HepG2 (cell line): ENCODE data around the gene CSNK2B. TPM values are rescaled to one million over a fixed set of nuclear protein-coding genes. Genes with fewer than 3 reads are reported as not detected.

Source experiments
- ATAC-seq: fragments of 200-7000 bp; cut with Tn5 transposase; 3 replicates; pipeline ENCODE4 v1.9.1; 2020; ENCODE audit warnings: mild to moderate bottlenecking, moderate library complexity
- BruUV-seq: library from RNA; stranded (reverse); fragments of 400-500 nt; replicated peaks from 2 replicates; lab custom pipeline; 2021; lab: Mats Ljungman, UMichigan
- CTCF ChIA-PET: fragments of 300-600 bp; formaldehyde crosslinking; extraction: SDS; loops from one replicate; lab custom pipeline; 2021; ENCODE audit warnings: low total read pairs, inconsistent platforms, low intra/inter-chr PET ratio; lab: Yijun Ruan, JAX
- POLR2A ChIA-PET: fragments of 350-600 bp; sonication (Branson Sonifier 250); formaldehyde crosslinking; loops from one replicate; lab custom pipeline; 2020; ENCODE audit warnings: antibody characterized with exemption, inconsistent platforms; lab: Yijun Ruan, JAX
- DNase-seq: peaks from one replicate; pipeline ENCODE4 v3.0.0-alpha.2; 2015; ENCODE audit warnings: low spot score
- FAIRE-seq: peaks from 3 replicates; lab custom pipeline; 2011; peaks lifted over from hg19 to GRCh38; lab: Jason Lieb, UNC
- H2AFZ ChIP-seq: one replicate; pipeline ENCODE4 v1.6.1; 2011; ENCODE audit warnings: low read length, inconsistent platforms
- H3K27ac ChIP-seq: fragments of 300-600 bp; 3 replicates; pipeline ENCODE4 v1.8.0; 2011; ENCODE audit warnings: mixed run types, mild to moderate bottlenecking, mixed read lengths, low read length, inconsistent platforms; ENCODE audit not compliant: insufficient read depth; ENCODE audit errors: extremely low read length
- H3K27me3 ChIP-seq, 2 experiments: fragments of 200-600 bp in 1 of 2; 2 replicates in 1 of 2; 3 replicates in 1 of 2; pipeline versions ENCODE4 v1.6.0 to v1.8.0; 2011; ENCODE audit warnings: low read length in 2 of 2, mild to moderate bottlenecking in 2 of 2, moderate library complexity in 2 of 2, inconsistent platforms in 1 of 2; ENCODE audit not compliant: insufficient read depth in 2 of 2, control insufficient read depth in 1 of 2
- H3K36me3 ChIP-seq, 2 experiments: fragments of 200-600 bp in 1 of 2; replicated peaks in 1 of 2; 2 replicates in 1 of 2; 3 replicates in 1 of 2; pipeline versions ENCODE4 v1.5.1 to v1.8.0; 2011; ENCODE audit warnings: low read length in 2 of 2, inconsistent platforms in 1 of 2; ENCODE audit not compliant: insufficient read depth in 2 of 2, control insufficient read depth in 1 of 2
- H3K4me1 ChIP-seq: 2 replicates; pipeline ENCODE4 v1.5.1; 2012; ENCODE audit warnings: low read length, inconsistent platforms; ENCODE audit not compliant: insufficient read depth
- H3K4me2 ChIP-seq: 2 replicates; pipeline ENCODE4 v1.6.0; 2011; ENCODE audit warnings: low read depth, low read length, inconsistent platforms
- H3K4me3 ChIP-seq, 3 experiments: fragments of 200-600 bp in 1 of 3; sonication (generic), shearing (Covaris generic) in 1 of 3; replicated peaks in 1 of 3; 2 replicates each; pipeline ENCODE4 v1.5.1; 2011 to 2016; ENCODE audit warnings: low read length in 3 of 3, inconsistent platforms in 2 of 3, low read depth in 2 of 3, mild to moderate bottlenecking in 2 of 3, control low read depth in 1 of 3, mixed read lengths in 1 of 3; ENCODE audit not compliant: insufficient read depth in 1 of 3
- H3K79me2 ChIP-seq: one replicate; pipeline ENCODE4 v1.6.1; 2011; ENCODE audit warnings: low read length, inconsistent platforms; ENCODE audit not compliant: insufficient read depth
- H3K9ac ChIP-seq: 2 replicates; pipeline ENCODE4 v1.6.0; 2011; ENCODE audit warnings: mild to moderate bottlenecking, low read depth, low read length, inconsistent platforms; ENCODE audit not compliant: insufficient read depth
- H3K9me3 ChIP-seq: 2 replicates; pipeline ENCODE4 v1.5.1; 2012; ENCODE audit warnings: mild to moderate bottlenecking, low read length
- H4K20me1 ChIP-seq: 2 replicates; pipeline ENCODE4 v1.6.0; 2011; ENCODE audit warnings: inconsistent platforms, mild to moderate bottlenecking, low read length, moderate library complexity; ENCODE audit not compliant: insufficient read depth
- HOXA7 ChIP-seq: sonication (generic); formaldehyde crosslinking; IDR thresholded peaks from 2 replicates; pipeline ENCODE4 v1.8.1; 2022; ENCODE audit warnings: mild to moderate bottlenecking, missing genetic modification reagents, moderate library complexity
- NBN ChIP-seq: fragments of 450-650 bp; conservative IDR thresholded peaks from 2 replicates; pipeline ENCODE4 v1.6.1; 2017
- NPAS2 ChIP-seq: sonication (generic); formaldehyde crosslinking; IDR thresholded peaks from 2 replicates; pipeline ENCODE4 v1.8.0; 2022; ENCODE audit warnings: mild to moderate bottlenecking, missing genetic modification reagents, borderline replicate concordance
- PHF20 ChIP-seq: sonication (generic); formaldehyde crosslinking; IDR thresholded peaks from 2 replicates; pipeline ENCODE4 v1.5.0; 2020; ENCODE audit warnings: mild to moderate bottlenecking, missing genetic modification reagents
- POLR2G ChIP-seq: fragments of 200-400 bp; formaldehyde crosslinking; IDR thresholded peaks from 2 replicates; pipeline ENCODE4 v1.6.1; 2018; ENCODE audit warnings: mild to moderate bottlenecking, low read depth, low read length, moderate library complexity
- RBM22 ChIP-seq: fragments of 200-400 bp; formaldehyde crosslinking; optimal IDR thresholded peaks from 2 replicates; pipeline ENCODE3; 2017; ENCODE audit warnings: mild to moderate bottlenecking, low read length, moderate library complexity
- RFXAP ChIP-seq: sonication (generic); formaldehyde crosslinking; IDR thresholded peaks from 2 replicates; pipeline ENCODE4 v1.4.0; 2020; ENCODE audit warnings: missing genetic modification reagents, borderline replicate concordance
- TEAD2 ChIP-seq: sonication (generic); formaldehyde crosslinking; IDR thresholded peaks from 2 replicates; pipeline ENCODE4 v1.9.0; 2021; ENCODE audit warnings: missing genetic modification reagents
- THAP11 ChIP-seq: IDR thresholded peaks from 2 replicates; pipeline ENCODE4 v1.6.1; 2016; ENCODE audit warnings: missing biosample characterization, missing genetic modification reagents
- ZNF20 ChIP-seq: sonication (generic); formaldehyde crosslinking; IDR thresholded peaks from 2 replicates; pipeline ENCODE4 v1.4.0; 2020; ENCODE audit warnings: mild to moderate bottlenecking, moderate library complexity, missing genetic modification reagents
- ZNF30 ChIP-seq: sonication (generic); formaldehyde crosslinking; IDR thresholded peaks from 2 replicates; pipeline ENCODE4 v1.5.0; 2020; ENCODE audit warnings: mild to moderate bottlenecking, missing genetic modification reagents
- ZNF567 ChIP-seq: sonication (generic); formaldehyde crosslinking; IDR thresholded peaks from 2 replicates; pipeline ENCODE4 v1.8.1; 2023; ENCODE audit warnings: mild to moderate bottlenecking, missing genetic modification reagents, borderline replicate concordance
- WGBS: methylation state at CpG from one replicate; pipeline ENCODE4 v1.1.6; 2017; ENCODE audit warnings: low lambda C conversion rate; 5-methylcytosine and 5-hydroxymethylcytosine counted together
- in situ Hi-C: cut with HindIII; loops from 2 replicates; pipeline ENCODE4 v1.10.0; 2017; ENCODE audit warnings: low pct_unique_long_range_greater_than_20kb; ENCODE audit not compliant: extremely low pct_ligation_motif_present
- intact Hi-C: fragments of 100-400 bp; cut with micrococcal nuclease; formaldehyde crosslinking; loops from one replicate; pipeline ENCODE4 v1.10.0; 2022; ENCODE audit not compliant: unreplicated experiment
- polyA plus RNA-seq, 8 experiments: library from polyadenylated mRNA; depleted of rRNA in 3 of 8; stranded (reverse) in 7 of 8; unstranded in 1 of 8; fragments of >200 nt; fragmentation: Illumina TruSeq in 4 of 8; extraction: Trizol in 4 of 8; gene quantifications; 2 replicates each; pipeline versions ENCODE4 v1.2.1 to v1.2.3, GENCODE V29; 2011 to 2016; ENCODE audit warnings: low read depth in 4 of 8, missing spikeins in 1 of 8, mixed read lengths in 1 of 8; ENCODE audit not compliant: insufficient read depth in 1 of 8
- total RNA-seq, 5 experiments: library from RNA; depleted of rRNA; stranded (reverse); fragments of >200 nt; fragmentation: Illumina TruSeq; extraction: Trizol; gene quantifications; 2 replicates each; pipeline ENCODE4 v1.2.3, GENCODE V29; 2016; ENCODE audit warnings: low read depth in 1 of 5
- TF ChIP-seq, protein P1 (sequence below): sonication (generic); formaldehyde crosslinking; IDR thresholded peaks from 2 replicates; pipeline ENCODE4 v1.5.1; 2020; ENCODE audit warnings: missing genetic modification reagents, mild to moderate bottlenecking, borderline replicate concordance
- TF ChIP-seq, protein P2 (sequence below): sonication (generic); formaldehyde crosslinking; IDR thresholded peaks from 2 replicates; pipeline ENCODE4 v1.4.0; 2020; ENCODE audit warnings: low read depth, missing genetic modification reagents
- TF ChIP-seq, protein P3 (sequence below): sonication (generic); formaldehyde crosslinking; IDR thresholded peaks from 2 replicates; pipeline ENCODE4 v1.5.0; 2020; ENCODE audit warnings: missing genetic modification reagents, mild to moderate bottlenecking, borderline replicate concordance
- TF ChIP-seq, protein P4 (sequence below): sonication (generic); formaldehyde crosslinking; IDR thresholded peaks from 2 replicates; pipeline ENCODE4 v1.4.0; 2020; ENCODE audit warnings: mild to moderate bottlenecking, missing genetic modification reagents

Gene CSNK2B
- total and polyA plus RNA-seq, 2 of the 13 experiments (the other 11 are each of a cell fraction or from before 2014, with no cell fraction given), result 111 to 296 TPM

DNA sequence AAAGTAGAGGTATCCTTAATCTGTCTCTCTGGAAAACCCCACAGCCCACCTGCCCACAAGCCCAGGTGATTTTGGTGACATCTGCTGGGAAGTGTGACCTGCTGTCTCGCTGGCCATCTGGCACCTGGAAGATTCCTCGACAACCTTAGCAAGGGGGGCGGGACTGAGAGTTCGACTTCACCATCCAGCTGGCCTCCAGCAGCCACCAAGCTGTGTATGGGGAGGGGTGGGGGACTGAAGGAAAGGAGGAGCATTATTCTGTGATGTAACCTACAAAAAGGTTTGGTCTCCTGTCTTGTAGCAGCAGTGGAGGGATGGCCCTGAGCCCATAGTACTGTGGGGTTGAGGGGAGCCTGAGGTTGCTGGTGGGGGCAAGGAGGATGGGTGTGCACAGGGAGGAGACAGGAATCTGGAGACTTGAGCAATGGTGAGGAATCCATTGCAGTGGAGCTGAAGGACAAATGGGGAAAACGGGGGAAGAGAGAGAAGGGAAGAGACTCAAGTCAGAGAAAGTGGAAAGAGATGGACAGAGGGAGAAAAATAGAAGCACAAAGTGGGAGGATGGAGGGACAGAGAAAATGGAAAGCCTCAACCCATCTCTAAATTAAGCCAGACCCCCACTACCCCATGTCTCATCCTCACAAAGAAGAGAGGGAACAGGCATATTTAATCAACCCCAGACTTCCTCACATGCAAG is 44.8 kb downstream of the CSNK2B start:
- Histone ChIP-seq H4K20me1 (no peaks in the 10 kb centered on the region), H3K4me1 (peaks cover 24% of the 10 kb centered on the region), H3K9ac (no peak overlapping the region), H3K9me3 (no peaks in the 10 kb centered on the region), H3K79me2 (no peaks in the 10 kb centered on the region), H3K27me3 (peaks cover 11 to 48% of the 10 kb centered on the region in 2 experiments; a peak in 4 of 5 replicates), H3K27ac (no peak overlapping the region), H2AFZ (no peak overlapping the region), H3K36me3 (no peaks in the 10 kb centered on the region)
- WGBS, result 47% methylated on average over 5 of the region's 5 CpGs
- FAIRE-seq (no peak), DNase-seq (no peak), ATAC-seq (no peak)
- in situ Hi-C loops, result no loop called here
- TF ChIP-seq, protein P1, sequence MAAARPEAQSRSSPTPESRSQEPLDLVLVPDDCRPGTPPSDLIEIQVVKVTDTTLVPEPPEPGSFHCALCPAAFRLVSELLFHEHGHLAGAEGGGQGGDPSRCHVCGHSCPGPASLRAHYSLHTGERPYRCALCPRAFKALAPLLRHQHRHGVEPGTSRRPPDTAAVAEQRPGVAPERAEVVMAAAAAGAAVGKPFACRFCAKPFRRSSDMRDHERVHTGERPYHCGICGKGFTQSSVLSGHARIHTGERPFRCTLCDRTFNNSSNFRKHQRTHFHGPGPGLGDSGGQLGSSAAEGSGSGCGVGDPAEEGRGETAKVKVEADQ (CRISPR knock-in tag), result no peak
- TF ChIP-seq ZNF30, result no peak
- TF ChIP-seq TEAD2 (CRISPR knock-in tag), result no peak
- TF ChIP-seq, protein P2, sequence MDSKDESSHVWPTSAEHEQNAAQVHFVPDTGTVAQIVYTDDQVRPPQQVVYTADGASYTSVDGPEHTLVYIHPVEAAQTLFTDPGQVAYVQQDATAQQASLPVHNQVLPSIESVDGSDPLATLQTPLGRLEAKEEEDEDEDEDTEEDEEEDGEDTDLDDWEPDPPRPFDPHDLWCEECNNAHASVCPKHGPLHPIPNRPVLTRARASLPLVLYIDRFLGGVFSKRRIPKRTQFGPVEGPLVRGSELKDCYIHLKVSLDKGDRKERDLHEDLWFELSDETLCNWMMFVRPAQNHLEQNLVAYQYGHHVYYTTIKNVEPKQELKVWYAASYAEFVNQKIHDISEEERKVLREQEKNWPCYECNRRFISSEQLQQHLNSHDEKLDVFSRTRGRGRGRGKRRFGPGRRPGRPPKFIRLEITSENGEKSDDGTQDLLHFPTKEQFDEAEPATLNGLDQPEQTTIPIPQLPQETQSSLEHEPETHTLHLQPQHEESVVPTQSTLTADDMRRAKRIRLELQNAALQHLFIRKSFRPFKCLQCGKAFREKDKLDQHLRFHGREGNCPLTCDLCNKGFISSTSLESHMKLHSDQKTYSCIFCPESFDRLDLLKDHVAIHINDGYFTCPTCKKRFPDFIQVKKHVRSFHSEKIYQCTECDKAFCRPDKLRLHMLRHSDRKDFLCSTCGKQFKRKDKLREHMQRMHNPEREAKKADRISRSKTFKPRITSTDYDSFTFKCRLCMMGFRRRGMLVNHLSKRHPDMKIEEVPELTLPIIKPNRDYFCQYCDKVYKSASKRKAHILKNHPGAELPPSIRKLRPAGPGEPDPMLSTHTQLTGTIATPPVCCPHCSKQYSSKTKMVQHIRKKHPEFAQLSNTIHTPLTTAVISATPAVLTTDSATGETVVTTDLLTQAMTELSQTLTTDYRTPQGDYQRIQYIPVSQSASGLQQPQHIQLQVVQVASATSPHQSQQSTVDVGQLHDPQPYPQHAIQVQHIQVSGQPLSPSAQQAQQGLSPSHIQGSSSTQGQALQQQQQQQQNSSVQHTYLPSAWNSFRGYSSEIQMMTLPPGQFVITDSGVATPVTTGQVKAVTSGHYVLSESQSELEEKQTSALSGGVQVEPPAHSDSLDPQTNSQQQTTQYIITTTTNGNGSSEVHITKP (CRISPR knock-in tag), result no peak
- TF ChIP-seq, protein P3, sequence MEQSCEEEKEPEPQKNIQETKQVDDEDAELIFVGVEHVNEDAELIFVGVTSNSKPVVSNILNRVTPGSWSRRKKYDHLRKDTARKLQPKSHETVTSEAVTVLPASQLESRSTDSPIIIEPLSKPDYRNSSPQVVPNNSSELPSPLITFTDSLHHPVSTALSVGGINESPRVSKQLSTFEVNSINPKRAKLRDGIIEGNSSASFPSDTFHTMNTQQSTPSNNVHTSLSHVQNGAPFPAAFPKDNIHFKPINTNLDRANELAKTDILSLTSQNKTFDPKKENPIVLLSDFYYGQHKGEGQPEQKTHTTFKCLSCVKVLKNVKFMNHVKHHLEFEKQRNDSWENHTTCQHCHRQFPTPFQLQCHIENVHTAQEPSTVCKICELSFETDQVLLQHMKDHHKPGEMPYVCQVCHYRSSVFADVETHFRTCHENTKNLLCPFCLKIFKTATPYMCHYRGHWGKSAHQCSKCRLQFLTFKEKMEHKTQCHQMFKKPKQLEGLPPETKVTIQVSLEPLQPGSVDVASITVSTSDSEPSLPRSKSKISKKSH (CRISPR knock-in tag), result no peak
- no peak for TF ChIP-seq RFXAP (CRISPR knock-in tag)
- no peak for TF ChIP-seq HOXA7
- no peak for TF ChIP-seq ZNF20 (CRISPR knock-in tag)
- 0 out of 2 replicates have a peak, but pooled peaks have one; percentile 32 for TF ChIP-seq NBN
- TF ChIP-seq NPAS2 (CRISPR knock-in tag), result no peak
- no peak for TF ChIP-seq ZNF567 (CRISPR knock-in tag)
- TF ChIP-seq, protein P4, sequence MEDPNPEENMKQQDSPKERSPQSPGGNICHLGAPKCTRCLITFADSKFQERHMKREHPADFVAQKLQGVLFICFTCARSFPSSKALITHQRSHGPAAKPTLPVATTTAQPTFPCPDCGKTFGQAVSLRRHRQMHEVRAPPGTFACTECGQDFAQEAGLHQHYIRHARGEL, result 0 out of 2 replicates have a peak, but pooled peaks have one; percentile 50
- TF ChIP-seq POLR2G, result no peak
- no peak for TF ChIP-seq RBM22
- no peak for TF ChIP-seq PHF20
- no peak for TF ChIP-seq THAP11 (CRISPR knock-in tag)
- TF ChIP-seq, all 625 proteins: peak for 2
- Histone ChIP-seq H3K4me3 (no peak overlapping the region), H3K4me2 (no peak overlapping the region)
- intact Hi-C loops, result no loop called here
- BruUV-seq, result no TSS peak
- ChIA-PET CTCF (no interaction called here), POLR2A (interaction anchor here (0.9 to 5.1 kb wide), 2 partner anchors 8 to 27 kb away, joined by 3 to 31 read pairs; partner anchors contain the start of gene ABHD16A)
